ENCODE measurements around the gene LCN12.

DNA sequence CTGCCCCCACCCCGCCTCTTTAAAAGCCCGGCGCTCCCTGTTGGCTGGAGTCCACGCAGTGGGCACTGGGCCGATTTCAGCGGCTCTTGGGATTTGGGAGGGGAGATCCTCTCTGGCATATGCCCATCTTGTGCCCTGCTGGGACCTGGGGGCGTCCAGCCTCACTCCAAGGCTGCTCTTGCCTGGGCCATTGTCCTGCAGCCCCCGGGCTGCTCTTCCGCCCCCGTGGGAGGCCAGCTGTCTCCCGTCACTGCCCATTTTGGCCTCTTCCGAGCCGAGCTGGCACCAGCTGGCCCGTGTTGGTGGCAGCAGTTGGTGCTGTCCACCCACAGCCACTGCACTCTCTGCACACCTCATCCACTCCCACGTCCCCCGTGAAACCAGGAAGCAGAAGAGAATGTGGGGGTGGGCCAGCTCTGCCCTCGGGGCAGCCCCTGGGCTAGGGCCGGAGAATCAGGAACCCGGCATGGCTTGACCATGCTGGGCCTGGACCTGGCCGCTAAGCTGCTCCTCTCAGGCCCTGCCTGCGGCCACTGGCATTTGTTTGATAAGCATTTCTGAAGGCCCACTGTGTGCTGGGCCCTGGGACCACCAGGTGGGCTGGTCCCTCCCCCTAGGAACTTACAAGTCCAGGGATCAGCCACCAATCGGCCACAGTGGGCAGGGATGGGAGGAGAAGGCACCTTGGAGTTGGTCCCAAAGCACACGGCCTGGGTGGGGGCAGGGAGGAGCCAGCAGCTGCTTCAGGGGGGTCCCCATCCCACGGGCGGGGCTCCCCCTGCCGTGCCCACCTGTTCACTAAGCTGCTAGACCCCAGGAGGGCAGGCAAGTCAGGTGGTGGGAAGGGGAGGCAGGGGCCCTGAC is 4.8 kb upstream of the LCN12 start:
- TF ChIP-seq, protein P1, sequence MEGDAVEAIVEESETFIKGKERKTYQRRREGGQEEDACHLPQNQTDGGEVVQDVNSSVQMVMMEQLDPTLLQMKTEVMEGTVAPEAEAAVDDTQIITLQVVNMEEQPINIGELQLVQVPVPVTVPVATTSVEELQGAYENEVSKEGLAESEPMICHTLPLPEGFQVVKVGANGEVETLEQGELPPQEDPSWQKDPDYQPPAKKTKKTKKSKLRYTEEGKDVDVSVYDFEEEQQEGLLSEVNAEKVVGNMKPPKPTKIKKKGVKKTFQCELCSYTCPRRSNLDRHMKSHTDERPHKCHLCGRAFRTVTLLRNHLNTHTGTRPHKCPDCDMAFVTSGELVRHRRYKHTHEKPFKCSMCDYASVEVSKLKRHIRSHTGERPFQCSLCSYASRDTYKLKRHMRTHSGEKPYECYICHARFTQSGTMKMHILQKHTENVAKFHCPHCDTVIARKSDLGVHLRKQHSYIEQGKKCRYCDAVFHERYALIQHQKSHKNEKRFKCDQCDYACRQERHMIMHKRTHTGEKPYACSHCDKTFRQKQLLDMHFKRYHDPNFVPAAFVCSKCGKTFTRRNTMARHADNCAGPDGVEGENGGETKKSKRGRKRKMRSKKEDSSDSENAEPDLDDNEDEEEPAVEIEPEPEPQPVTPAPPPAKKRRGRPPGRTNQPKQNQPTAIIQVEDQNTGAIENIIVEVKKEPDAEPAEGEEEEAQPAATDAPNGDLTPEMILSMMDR (IDR thresholded peaks at IDR 0.05), result no peak
- no peak for TF ChIP-seq POLR2AphosphoS5 (IDR thresholded peaks at IDR 0.05)
- no peak for TF ChIP-seq POLR2A (IDR thresholded peaks at IDR 0.05; ENCODE audit: low read depth)
- TF ChIP-seq EP300 (IDR thresholded peaks at IDR 0.05), result no peak
